ENCODE results near the gene EEF1AKMT3. TPM values are rescaled to one million over a fixed set of nuclear protein-coding genes. Genes with fewer than 3 reads are reported as not detected.
A peak's percentile ranks its signal among the peaks of the same experiment; 100 is the strongest.
"Not testable (repeated sequence)": the region's sequence is repeated elsewhere in the genome, so short reads cannot be mapped to it uniquely, and the experiment has no call there.

The EEF1AKMT3 gene
- total RNA-seq, 3 donors from 2014 or later (not counting 1 experiment from before 2014, with no cell fraction given), result 1.3 to 2.6 (median 2.2) TPM

DNA sequence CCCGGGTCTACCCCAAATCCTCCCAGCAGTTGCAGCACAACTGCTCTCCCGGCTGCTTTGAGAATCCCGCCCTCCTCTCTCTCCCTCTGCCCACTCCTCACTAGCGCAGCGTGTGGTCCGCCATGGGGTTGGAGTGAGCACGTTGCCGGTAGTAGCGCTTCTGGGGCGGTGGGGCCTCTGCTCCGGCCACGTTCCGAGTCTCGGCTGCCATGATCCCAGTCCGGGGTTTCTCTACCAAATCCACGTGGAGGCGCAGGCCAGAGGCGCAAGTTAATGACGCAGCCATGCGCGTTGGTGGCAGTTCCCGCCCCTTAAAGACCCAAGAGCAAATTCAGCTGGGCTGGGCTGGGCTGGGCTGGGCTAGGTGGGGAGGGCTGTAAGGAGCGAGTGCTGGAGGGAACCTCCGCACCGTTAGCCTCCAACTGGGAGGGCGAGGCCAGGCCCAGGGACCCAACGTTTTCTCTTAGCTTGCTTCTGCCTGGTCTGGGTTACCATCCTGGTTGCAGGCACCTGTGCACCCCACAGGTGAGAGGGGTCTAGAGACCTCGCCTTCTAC is 463 bp upstream of the EEF1AKMT3 start, which contains the start of gene METTL1:
Gene METTL1, minus strand, starts transcription at position 233 of the 556 bp plus-strand sequence. Its CDS starts 22 bp downstream, at position 211.
- Mint-ChIP-seq H3K9me3 (no peaks in the 10 kb centered on the region), H3K36me3 (no peaks in the 10 kb centered on the region), H3K4me3 (peak within 1 kb of the TSS; percentile 97), H3K4me1 (peaks cover 14% of the 10 kb centered on the region in 2 donors), H3K27ac (peak within 1 kb of the TSS; percentile 89 to 94), H3K27me3 (ENCODE audit: low read depth in 2 of 2) (peaks cover 4 to 5% of the 10 kb centered on the region in 2 donors)
- no peaks in the 10 kb centered on the region for H3K36me3 ChIP-seq (ENCODE audit: control insufficient read depth, insufficient read depth, low read length)
- ATAC-seq (peak; percentile 93 to 94 (median 93)), DNase-seq (peak; percentile 79 to 94)
- peak within 1 kb of the TSS; percentile 80 for H3K27ac ChIP-seq (ENCODE audit: low read length)
- WGBS (ENCODE audit: insufficient coverage), result 0% methylated on average over 28 of the region's 28 CpGs
- H3K27me3 ChIP-seq (ENCODE audit: control insufficient read depth, insufficient read depth, low read length), result peaks cover 4% of the 10 kb centered on the region
- intact Hi-C loops (cut with micrococcal nuclease), result no loop called here
- H3K4me1 ChIP-seq (ENCODE audit: control insufficient read depth, insufficient read depth, low read length), result peaks cover 25% of the 10 kb centered on the region
- TF ChIP-seq, protein P1, sequence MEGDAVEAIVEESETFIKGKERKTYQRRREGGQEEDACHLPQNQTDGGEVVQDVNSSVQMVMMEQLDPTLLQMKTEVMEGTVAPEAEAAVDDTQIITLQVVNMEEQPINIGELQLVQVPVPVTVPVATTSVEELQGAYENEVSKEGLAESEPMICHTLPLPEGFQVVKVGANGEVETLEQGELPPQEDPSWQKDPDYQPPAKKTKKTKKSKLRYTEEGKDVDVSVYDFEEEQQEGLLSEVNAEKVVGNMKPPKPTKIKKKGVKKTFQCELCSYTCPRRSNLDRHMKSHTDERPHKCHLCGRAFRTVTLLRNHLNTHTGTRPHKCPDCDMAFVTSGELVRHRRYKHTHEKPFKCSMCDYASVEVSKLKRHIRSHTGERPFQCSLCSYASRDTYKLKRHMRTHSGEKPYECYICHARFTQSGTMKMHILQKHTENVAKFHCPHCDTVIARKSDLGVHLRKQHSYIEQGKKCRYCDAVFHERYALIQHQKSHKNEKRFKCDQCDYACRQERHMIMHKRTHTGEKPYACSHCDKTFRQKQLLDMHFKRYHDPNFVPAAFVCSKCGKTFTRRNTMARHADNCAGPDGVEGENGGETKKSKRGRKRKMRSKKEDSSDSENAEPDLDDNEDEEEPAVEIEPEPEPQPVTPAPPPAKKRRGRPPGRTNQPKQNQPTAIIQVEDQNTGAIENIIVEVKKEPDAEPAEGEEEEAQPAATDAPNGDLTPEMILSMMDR (IDR thresholded peaks at IDR 0.05), result no peak
- H3K4me3 ChIP-seq (ENCODE audit: low read length), result peak within 1 kb of the TSS; percentile 77
- no peaks in the 10 kb centered on the region for H3K9me3 ChIP-seq (ENCODE audit: control insufficient read depth, insufficient read depth, low read length)

DNA sequence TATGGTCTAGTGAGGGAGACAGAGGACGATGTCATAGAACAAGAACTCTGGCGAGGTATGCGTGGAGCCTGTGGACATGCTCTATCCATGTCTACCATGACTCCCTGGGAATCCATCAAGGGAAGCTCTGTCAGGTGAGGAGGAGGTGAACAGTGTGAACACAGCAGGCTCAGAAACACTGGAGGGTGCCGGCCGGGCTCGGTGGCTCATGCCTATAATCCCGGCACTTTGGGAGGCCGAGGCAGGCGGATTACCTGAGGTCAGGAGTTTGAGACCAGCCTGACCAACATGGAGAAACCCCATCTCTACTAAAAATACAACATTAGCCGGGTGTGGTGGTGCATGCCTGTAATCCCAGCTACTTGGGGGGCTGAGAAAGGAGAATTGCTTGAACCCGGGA is 2.2 kb downstream of the EEF1AKMT3 start:
- H3K27me3 ChIP-seq (ENCODE audit: control insufficient read depth, insufficient read depth, low read length); H3K4me3 ChIP-seq (ENCODE audit: low read length); H3K9me3 Mint-ChIP-seq; H3K36me3 ChIP-seq (ENCODE audit: control insufficient read depth, insufficient read depth, low read length); intact Hi-C loops (cut with micrococcal nuclease); H3K27me3 Mint-ChIP-seq (ENCODE audit: low read depth in 2 of 2); H3K4me3 Mint-ChIP-seq; H3K9me3 ChIP-seq (ENCODE audit: control insufficient read depth, insufficient read depth, low read length); H3K27ac ChIP-seq (ENCODE audit: low read length); H3K27ac Mint-ChIP-seq; H3K36me3 Mint-ChIP-seq; DNase-seq; ATAC-seq: not testable (repeated sequence)
- peaks cover 14% of the 10 kb centered on the region in 2 donors for H3K4me1 Mint-ChIP-seq
- peaks cover 21% of the 10 kb centered on the region for H3K4me1 ChIP-seq (ENCODE audit: control insufficient read depth, insufficient read depth, low read length)
- WGBS (ENCODE audit: insufficient coverage), result over 99% methylated on average over 11 of the region's 11 CpGs

DNA sequence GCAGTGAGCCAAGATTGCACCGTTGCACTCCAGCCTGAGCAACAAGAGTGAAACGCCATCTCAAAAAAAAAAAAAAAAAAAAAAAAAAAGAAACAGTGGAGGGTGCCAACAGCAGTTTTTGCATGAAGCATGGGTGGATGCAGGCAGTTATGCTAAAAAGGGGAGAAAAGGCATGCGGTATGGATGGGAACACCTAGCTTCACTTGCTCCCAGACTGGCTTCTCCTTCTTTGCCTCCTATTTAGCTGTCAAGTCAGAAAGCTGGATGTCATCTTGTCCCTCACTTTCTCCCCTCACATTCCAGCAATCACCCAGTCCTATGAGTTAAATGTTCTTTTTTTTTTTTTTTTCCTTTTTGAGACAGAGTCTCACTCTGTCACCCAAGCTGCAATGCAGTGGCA is 2.6 kb downstream of the EEF1AKMT3 start:
- ATAC-seq, result no peak
- Mint-ChIP-seq H3K27me3 (ENCODE audit: low read depth in 2 of 2) (no peaks in the 10 kb centered on the region), H3K9me3 (no peaks in the 10 kb centered on the region), H3K4me1 (peaks cover 14% of the 10 kb centered on the region in 2 donors), H3K36me3 (no peaks in the 10 kb centered on the region), H3K4me3 (peak overlapping the region; percentile 32), H3K27ac (no peak overlapping the region)
- no peaks in the 10 kb centered on the region for H3K27me3 ChIP-seq (ENCODE audit: control insufficient read depth, insufficient read depth, low read length)
- TF ChIP-seq, protein P1 (IDR thresholded peaks at IDR 0.05), result no peak
- intact Hi-C loops (cut with micrococcal nuclease), result no loop called here
- no peaks in the 10 kb centered on the region for H3K36me3 ChIP-seq (ENCODE audit: control insufficient read depth, insufficient read depth, low read length)
- H3K9me3 ChIP-seq (ENCODE audit: control insufficient read depth, insufficient read depth, low read length), result no peaks in the 10 kb centered on the region
- H3K4me3 ChIP-seq (ENCODE audit: low read length), result no peak overlapping the region
- H3K27ac ChIP-seq (ENCODE audit: low read length), result no peak overlapping the region
- peaks cover 23% of the 10 kb centered on the region for H3K4me1 ChIP-seq (ENCODE audit: control insufficient read depth, insufficient read depth, low read length)
- 75% methylated on average over 3 of the region's 3 CpGs for WGBS (ENCODE audit: insufficient coverage)
- no peak for DNase-seq

DNA sequence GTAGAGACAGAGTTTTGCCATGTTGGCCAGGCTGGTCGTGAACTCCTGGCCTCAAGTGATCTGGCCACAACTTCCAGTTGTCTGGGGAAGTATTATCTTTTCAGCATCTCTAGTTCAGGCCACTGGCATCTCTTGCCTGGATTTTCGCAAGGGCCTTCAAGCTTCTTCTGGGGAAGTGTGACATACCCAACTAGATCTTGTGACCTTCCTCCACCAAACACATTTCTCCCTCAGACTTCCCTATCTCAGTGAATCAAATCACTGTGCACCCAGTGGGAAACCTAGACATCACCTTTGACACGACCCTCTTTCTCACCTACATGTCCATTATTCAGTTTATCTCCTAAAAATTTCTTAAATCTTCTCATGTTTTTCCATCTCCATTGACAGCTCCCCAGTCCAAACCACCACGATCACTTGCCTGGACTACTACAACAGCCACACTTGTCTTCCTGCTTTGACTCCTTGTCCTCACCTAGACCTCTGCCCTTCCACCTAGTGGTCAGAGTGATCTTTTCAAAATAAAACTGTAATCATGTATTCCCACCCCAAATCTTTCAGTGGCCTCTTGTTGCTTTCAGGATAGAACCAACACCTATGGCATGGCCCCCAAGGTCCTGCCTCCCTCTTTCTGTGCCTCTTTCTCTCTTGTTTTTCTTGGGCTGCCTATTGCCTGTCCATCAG is 3.3 kb downstream of the EEF1AKMT3 start:
- Histone ChIP-seq H3K27ac (ENCODE audit: low read length) (no peak overlapping the region), H3K9me3 (ENCODE audit: control insufficient read depth, insufficient read depth, low read length) (no peaks in the 10 kb centered on the region), H3K27me3 (ENCODE audit: control insufficient read depth, insufficient read depth, low read length) (no peaks in the 10 kb centered on the region), H3K36me3 (ENCODE audit: control insufficient read depth, insufficient read depth, low read length) (no peaks in the 10 kb centered on the region), H3K4me3 (ENCODE audit: low read length) (no peak overlapping the region), H3K4me1 (ENCODE audit: control insufficient read depth, insufficient read depth, low read length) (peaks cover 29% of the 10 kb centered on the region)
- TF ChIP-seq, protein P1 (IDR thresholded peaks at IDR 0.05), result no peak
- Mint-ChIP-seq H3K27ac (no peak overlapping the region), H3K4me3 (peak overlapping the region; percentile 5), H3K4me1 (peaks cover 14% of the 10 kb centered on the region in 2 donors), H3K27me3 (ENCODE audit: low read depth in 2 of 2) (no peaks in the 10 kb centered on the region), H3K9me3 (no peaks in the 10 kb centered on the region), H3K36me3 (no peaks in the 10 kb centered on the region)
- no peak for ATAC-seq
- no peak for DNase-seq
- WGBS (ENCODE audit: insufficient coverage), result 86% methylated on average over 4 of the region's 4 CpGs
- intact Hi-C loops (cut with micrococcal nuclease), result no loop called here

All from natural killer cell (primary cell).